Measurements from ENCODE around the gene EVI5L. TPM values are rescaled to one million over a fixed set of nuclear protein-coding genes. Genes with fewer than 3 reads are reported as not detected.

EVI5L gene
- total RNA-seq, 2 experiments from 2014 or later: 5.2 TPM

DNA sequence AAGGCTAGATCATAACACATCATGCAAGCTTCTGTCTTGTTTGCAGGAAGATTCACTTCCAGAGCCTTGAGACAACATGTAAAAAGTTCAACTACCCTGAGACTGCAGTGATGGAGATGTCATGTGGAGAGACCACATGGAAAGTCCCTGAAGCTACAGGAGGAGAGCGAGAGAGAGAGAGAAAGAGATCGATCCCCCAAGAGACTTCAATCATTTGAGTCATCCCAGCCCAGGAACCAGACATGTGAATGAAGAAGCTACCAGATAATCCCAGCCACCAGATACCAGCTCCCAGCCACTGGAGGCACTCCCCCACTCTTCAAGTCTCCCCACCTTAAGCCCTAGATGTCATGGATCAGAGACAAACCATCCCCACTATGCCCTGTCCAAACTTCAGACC lies 10.7 kb upstream of the EVI5L start:
- no peak for DNase-seq
- Mint-ChIP-seq H3K27ac (no peak overlapping the region), H3K9me3 (no peaks in the 10 kb centered on the region), H3K36me3 (ENCODE audit: low read depth) (no peaks in the 10 kb centered on the region), H3K4me3 (no peak overlapping the region), H3K27me3 (ENCODE audit: low read depth) (peaks cover 27% of the 10 kb centered on the region), H3K4me1 (ENCODE audit: low read depth) (peaks cover 15% of the 10 kb centered on the region)
- intact Hi-C loops (cut with micrococcal nuclease): loop anchor here (1.0 kb wide), 1 partner anchor 12 kb away; no protein-coding TSS in a partner anchor
- CTCF ChIA-PET: interaction anchor here (1.6 kb wide), 1 partner anchor 33 kb away, joined by 6 read pairs; no protein-coding TSS in a partner anchor

DNA sequence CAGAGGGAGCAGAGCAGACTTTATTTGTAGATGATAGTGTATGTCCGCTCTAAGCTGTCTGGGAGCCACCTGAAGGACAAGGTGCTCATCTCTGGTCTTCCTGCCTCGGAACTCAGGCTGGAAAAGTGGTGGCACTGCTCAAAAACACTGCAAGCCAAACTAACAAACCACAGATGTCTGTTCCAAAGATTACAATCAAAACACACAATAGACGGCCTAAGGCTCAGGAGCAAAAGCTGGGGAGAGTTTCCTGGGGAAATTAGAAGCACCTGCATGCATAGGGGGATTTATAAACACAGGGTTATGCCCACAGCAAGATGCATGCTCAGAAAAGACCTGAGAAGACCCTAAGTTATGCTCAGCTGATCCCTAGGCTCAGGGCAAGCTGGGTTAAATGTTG lies 9.4 kb upstream of the EVI5L start:
- intact Hi-C loops (cut with micrococcal nuclease): no loop called here
- Mint-ChIP-seq H3K4me3 (no peak overlapping the region), H3K27me3 (ENCODE audit: low read depth) (peaks cover 27% of the 10 kb centered on the region), H3K4me1 (ENCODE audit: low read depth) (peaks cover 6% of the 10 kb centered on the region), H3K9me3 (no peaks in the 10 kb centered on the region), H3K27ac (no peak overlapping the region), H3K36me3 (ENCODE audit: low read depth) (no peaks in the 10 kb centered on the region)
- CTCF ChIA-PET: interaction anchor here (0.7 kb wide), 1 partner anchor 21 kb away, joined by 4 read pairs; no protein-coding TSS in a partner anchor
- no peak for DNase-seq

DNA sequence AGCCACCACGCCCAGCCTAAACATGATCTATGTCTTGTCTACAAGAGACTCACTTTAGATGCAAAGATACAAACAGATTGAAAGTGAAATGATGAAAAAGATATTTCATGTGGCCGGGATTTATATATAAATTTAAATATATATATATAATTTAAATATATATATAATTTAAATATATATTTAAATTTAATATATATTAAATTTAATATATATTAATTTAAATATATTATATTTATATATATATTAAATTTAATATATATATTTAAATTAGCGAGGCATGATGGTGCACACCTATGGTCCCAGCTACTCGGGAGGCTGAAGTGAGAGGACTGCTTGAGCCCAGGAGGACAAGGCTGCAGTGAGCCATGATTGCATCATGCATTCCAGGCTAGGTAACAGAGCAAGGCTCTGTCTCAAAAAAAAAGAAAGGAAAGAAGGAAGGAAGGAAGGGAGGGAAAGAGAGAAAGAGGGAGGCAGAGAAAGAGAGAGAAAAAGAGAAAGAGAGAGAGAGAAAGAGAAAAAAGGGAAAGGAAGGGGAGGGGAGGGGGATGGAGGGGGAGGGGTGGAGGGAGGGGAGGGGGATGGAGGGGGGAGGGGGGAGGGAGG lies 7.0 kb upstream of the EVI5L start:
- no peak overlapping the region for H3K27ac Mint-ChIP-seq
- H3K27me3 Mint-ChIP-seq (ENCODE audit: low read depth): peaks cover 33% of the 10 kb centered on the region
- no peaks in the 10 kb centered on the region for H3K36me3 Mint-ChIP-seq (ENCODE audit: low read depth)
- no peak for DNase-seq
- intact Hi-C loops (cut with micrococcal nuclease): no loop called here
- H3K9me3 Mint-ChIP-seq: no peaks in the 10 kb centered on the region
- peaks cover 4% of the 10 kb centered on the region for H3K4me1 Mint-ChIP-seq (ENCODE audit: low read depth)
- no peak overlapping the region for H3K4me3 Mint-ChIP-seq
- CTCF ChIA-PET: no interaction called here

DNA sequence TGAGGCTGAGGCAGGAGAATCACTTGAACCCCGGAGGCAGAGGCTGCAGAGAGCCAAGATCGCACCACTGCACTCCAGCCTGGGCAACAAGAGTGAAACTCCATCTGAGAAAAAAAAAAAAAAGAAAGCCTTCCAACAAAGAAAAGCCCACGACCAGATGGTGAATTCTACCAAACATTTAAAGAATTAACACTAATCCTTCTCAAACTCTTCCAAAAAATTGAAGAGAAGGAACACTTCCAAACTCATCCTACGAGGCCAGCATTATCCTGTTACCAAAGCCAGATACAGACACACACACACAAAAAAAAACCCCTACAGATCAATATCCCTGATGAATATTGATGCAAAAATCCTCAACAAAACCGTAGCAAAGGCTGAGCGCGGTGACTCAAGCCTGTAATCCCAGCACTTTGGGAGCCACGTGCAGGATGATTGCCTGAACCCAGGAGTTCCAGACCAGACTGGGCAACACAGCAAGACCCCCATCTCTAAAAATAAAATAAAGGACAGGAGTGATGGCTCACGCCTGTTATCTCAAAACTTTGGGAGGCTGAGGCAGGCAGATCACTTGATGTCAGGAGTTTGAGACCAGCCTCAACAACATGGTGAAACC lies 6.2 kb upstream of the EVI5L start:
- H3K27ac Mint-ChIP-seq: no peak overlapping the region
- H3K27me3 Mint-ChIP-seq (ENCODE audit: low read depth): peaks cover 33% of the 10 kb centered on the region
- no peak overlapping the region for H3K4me3 Mint-ChIP-seq
- no peaks in the 10 kb centered on the region for H3K9me3 Mint-ChIP-seq
- no peaks in the 10 kb centered on the region for H3K36me3 Mint-ChIP-seq (ENCODE audit: low read depth)
- H3K4me1 Mint-ChIP-seq (ENCODE audit: low read depth): peaks cover 4% of the 10 kb centered on the region
- no peak for DNase-seq
- CTCF ChIA-PET: no interaction called here
- intact Hi-C loops (cut with micrococcal nuclease): no loop called here

DNA sequence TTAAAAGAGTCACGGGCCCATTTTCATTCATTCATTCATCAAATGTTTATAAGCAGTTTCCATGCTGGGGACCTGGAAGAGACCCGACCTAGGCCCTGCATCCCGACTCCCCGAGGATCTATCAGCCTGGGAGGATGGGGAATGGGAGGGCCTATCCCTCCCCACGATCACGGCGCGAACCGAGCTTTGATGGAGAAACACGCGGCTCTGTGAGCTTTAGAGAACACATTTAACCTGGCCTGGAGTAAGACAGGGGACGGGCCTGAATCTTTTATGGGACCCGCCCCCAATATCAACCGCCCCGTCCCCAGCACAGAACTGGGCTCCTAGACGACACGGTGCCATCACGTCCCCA lies 875 bp upstream of the EVI5L start:
- CTCF ChIA-PET: interaction anchor here (0.8 to 1.3 kb wide), 3 partner anchors 24 to 261 kb away, joined by 4 to 5 read pairs (median 4); no protein-coding TSS in a partner anchor
- no peak for DNase-seq
- intact Hi-C loops (cut with micrococcal nuclease): loop anchor here (1.0 kb wide), 6 partner anchors 22 to 221 kb away; partner anchors contain the start of genes MAP2K7, SNAPC2 and TIMM44
- peaks cover 6% of the 10 kb centered on the region for H3K27me3 Mint-ChIP-seq (ENCODE audit: low read depth)
- H3K27ac Mint-ChIP-seq: peak overlapping the region; percentile 68
- no peaks in the 10 kb centered on the region for H3K9me3 Mint-ChIP-seq
- no peaks in the 10 kb centered on the region for H3K36me3 Mint-ChIP-seq (ENCODE audit: low read depth)
- peaks cover 18% of the 10 kb centered on the region for H3K4me1 Mint-ChIP-seq (ENCODE audit: low read depth)
- H3K4me3 Mint-ChIP-seq: peak overlapping the region; percentile 84

DNA sequence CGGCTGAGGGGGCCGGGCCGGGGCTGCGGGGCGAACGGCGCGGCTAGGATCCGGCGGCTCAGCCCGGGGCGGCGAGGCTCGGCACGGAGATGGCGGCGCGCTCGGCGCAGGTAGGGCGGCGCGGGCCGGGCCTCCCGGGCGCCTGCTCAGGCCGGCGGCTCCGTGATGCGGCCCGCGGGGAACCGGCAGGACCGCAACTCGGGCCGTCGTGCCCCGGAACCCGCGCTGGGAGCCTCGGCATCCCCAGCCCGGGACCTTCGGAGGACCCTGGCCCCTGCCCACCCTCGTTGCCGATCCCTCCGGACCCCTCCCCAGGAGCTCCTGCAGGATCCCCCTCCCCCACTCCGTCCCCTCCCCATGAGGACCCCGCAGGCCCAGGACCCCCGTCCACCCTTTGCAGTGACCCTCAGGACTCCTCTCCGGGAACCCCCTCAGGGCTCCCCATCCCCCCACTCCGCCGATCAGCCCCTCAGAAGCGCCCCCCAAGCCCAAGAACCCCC lies 304 bp downstream of the EVI5L start:
- H3K27me3 Mint-ChIP-seq (ENCODE audit: low read depth): peaks cover 6% of the 10 kb centered on the region
- CTCF ChIA-PET: interaction anchor here (1.6 kb wide), 1 partner anchor 150 kb away, joined by 4 read pairs; the partner anchor contains the start of gene TRAPPC5
- H3K27ac Mint-ChIP-seq: no peak overlapping the region
- intact Hi-C loops (cut with micrococcal nuclease): no loop called here
- no peaks in the 10 kb centered on the region for H3K36me3 Mint-ChIP-seq (ENCODE audit: low read depth)
- no peaks in the 10 kb centered on the region for H3K9me3 Mint-ChIP-seq
- H3K4me3 Mint-ChIP-seq: peak overlapping the region; percentile 84
- DNase-seq: no peak
- peaks cover 18% of the 10 kb centered on the region for H3K4me1 Mint-ChIP-seq (ENCODE audit: low read depth)

DNA sequence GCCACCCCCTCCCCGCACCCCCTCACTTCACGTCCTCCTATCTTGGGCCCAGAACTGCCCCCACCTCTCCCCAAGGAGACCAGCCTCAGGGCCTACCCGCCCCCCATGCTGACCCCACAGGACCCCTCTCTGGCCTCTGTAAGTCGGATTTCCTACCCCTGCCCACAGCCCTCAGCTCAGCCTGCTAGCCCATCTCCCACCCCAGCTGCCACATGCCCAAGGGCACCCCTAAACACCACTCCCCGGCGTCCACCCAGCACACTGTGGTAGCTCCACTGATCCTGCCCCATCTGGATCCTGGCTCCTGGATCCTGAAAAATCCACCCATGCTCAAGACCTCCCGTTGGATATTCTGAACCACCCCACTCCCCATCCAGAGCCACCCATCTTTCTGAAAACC lies 805 bp downstream of the EVI5L start:
- Mint-ChIP-seq H3K27me3 (ENCODE audit: low read depth) (peaks cover 4% of the 10 kb centered on the region), H3K27ac (no peak overlapping the region), H3K9me3 (no peaks in the 10 kb centered on the region), H3K4me1 (ENCODE audit: low read depth) (peaks cover 18% of the 10 kb centered on the region), H3K36me3 (ENCODE audit: low read depth) (no peaks in the 10 kb centered on the region), H3K4me3 (peak overlapping the region; percentile 78)
- DNase-seq: no peak
- CTCF ChIA-PET: interaction anchor here (0.6 to 1.6 kb wide), 4 partner anchors 39 to 490 kb away, joined by 3 to 5 read pairs (median 4); partner anchors contain the start of gene TRAPPC5
- intact Hi-C loops (cut with micrococcal nuclease): no loop called here

DNA sequence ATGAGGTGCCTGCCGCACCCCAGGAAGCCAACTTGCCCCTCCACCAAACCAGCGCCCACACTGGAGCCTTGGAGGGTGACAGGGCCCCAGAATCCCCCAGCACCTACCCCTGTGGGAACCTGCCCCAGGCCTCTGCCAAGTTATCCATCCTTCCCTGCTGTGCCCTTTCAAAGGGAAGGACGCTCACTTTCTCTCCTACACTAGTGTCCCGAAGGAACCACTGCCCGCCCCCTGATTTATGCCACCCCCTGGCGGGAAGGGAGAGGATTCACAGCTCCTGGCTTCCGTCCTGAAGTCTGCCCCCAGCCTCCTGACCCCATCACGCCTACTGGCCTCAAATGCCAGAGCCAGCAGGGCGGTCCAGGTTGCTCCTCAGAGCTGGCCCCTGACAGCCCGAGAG lies 1.4 kb downstream of the EVI5L start:
- DNase-seq: no peak
- Mint-ChIP-seq H3K27ac (no peak overlapping the region), H3K36me3 (ENCODE audit: low read depth) (no peaks in the 10 kb centered on the region), H3K4me3 (peak overlapping the region; percentile 78), H3K27me3 (ENCODE audit: low read depth) (peaks cover 4% of the 10 kb centered on the region), H3K9me3 (no peaks in the 10 kb centered on the region), H3K4me1 (ENCODE audit: low read depth) (peaks cover 18% of the 10 kb centered on the region)
- intact Hi-C loops (cut with micrococcal nuclease): no loop called here
- CTCF ChIA-PET: interaction anchor here (0.6 to 1.6 kb wide), 5 partner anchors 38 to 490 kb away, joined by 3 to 5 read pairs (median 4); partner anchors contain the start of gene TRAPPC5

DNA sequence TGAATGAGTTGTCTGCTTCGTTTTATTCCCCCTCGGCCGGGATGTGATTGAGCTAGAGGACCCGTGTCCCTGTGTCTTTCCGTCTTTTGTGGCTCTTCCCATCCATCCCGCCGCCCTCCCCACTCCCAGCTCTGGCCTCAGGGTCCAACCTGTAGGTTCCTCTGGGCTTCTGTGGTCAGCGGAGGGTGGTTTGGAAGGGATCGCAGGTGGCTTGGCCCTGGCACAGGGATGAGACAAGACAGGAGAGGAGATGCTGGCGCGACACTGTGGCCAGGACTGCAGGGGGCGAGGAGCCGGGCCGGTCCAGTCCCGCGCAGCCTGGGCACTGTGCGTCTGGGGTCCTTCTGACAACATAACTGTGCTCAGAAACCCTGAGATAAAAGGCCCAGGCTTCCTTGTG lies 2.0 kb downstream of the EVI5L start:
- Mint-ChIP-seq H3K9me3 (no peaks in the 10 kb centered on the region), H3K4me1 (ENCODE audit: low read depth) (peaks cover 18% of the 10 kb centered on the region), H3K36me3 (ENCODE audit: low read depth) (no peaks in the 10 kb centered on the region), H3K27ac (no peak overlapping the region), H3K27me3 (ENCODE audit: low read depth) (peaks cover 4% of the 10 kb centered on the region), H3K4me3 (no peak overlapping the region)
- DNase-seq: no peak
- CTCF ChIA-PET: interaction anchor here (0.7 to 1.6 kb wide), 5 partner anchors 20 to 268 kb away, joined by 3 to 5 read pairs (median 4); partner anchors contain the start of gene TRAPPC5
- intact Hi-C loops (cut with micrococcal nuclease): no loop called here

DNA sequence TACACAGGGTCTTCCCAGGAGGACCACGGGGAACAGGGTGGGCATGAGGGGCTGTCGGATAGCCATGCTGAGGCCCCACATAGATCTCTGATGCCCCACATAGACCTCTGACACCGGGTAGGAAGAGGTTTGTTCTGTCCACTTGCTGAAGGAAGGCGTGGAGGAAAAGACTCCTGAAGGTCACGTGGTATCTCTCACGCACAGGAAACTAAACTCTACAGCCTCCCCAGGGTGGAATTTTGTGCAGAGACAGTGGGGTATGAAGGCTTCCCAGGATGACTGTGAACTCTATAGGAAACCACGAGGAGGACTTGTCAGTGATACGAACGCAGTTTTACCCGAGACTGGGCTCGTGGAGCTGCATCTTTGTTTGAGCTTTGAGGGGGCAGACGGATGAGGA lies 2.8 kb downstream of the EVI5L start:
- CTCF ChIA-PET: interaction anchor here (0.7 to 1.1 kb wide), 2 partner anchors 19 to 269 kb away, joined by 3 read pairs; no protein-coding TSS in a partner anchor
- no peaks in the 10 kb centered on the region for H3K36me3 Mint-ChIP-seq (ENCODE audit: low read depth)
- intact Hi-C loops (cut with micrococcal nuclease): no loop called here
- H3K4me1 Mint-ChIP-seq (ENCODE audit: low read depth): peaks cover 18% of the 10 kb centered on the region
- DNase-seq: no peak
- H3K4me3 Mint-ChIP-seq: no peak overlapping the region
- no peaks in the 10 kb centered on the region for H3K9me3 Mint-ChIP-seq
- H3K27ac Mint-ChIP-seq: no peak overlapping the region
- H3K27me3 Mint-ChIP-seq (ENCODE audit: low read depth): peaks cover 2% of the 10 kb centered on the region

DNA sequence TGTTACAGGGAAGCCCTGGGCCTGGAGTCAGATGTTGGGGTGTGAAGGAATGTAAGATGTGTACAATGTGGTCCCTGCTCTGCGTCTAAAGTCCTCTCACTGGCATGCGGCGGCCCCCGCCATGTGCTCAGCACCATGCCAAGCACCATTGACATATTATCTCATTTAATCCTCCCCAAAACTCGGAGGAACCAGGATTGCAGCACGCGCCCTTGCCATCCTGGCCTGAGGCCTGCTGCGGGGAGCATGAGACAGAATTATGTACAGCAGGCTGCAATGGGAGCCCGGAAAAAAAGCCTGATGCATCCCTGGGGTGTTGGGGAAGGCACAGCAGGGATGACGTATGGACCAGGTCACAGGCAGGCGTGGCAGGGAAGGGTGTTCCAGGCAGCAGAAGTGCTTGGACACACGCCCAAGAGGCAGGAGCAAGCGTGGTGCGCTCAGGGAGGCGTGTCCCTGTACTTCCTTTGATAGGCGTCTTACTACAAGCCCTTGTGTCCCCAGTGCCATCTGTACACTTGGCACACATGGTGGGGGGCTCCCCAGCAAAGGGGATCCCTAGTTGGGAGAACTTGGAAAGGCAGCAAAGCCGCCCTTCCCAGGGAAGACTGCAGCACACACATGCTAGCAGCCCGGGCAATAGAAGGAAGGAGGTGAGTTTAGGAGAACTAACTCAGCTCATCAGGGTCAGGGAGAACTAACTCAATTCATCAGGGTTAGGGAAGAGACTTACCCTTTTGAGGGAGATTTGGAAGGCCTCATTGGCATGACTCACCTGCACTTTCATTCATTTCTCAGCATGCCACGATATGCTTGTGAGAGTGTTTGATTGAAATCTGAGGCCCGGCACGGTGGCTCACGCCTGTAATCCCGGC lies 3.4 kb downstream of the EVI5L start:
- intact Hi-C loops (cut with micrococcal nuclease): no loop called here
- peaks cover 18% of the 10 kb centered on the region for H3K4me1 Mint-ChIP-seq (ENCODE audit: low read depth)
- H3K27ac Mint-ChIP-seq: no peak overlapping the region
- H3K9me3 Mint-ChIP-seq: no peaks in the 10 kb centered on the region
- CTCF ChIA-PET: interaction anchor here (1.1 kb wide), 1 partner anchor 19 kb away, joined by 3 read pairs; no protein-coding TSS in a partner anchor
- H3K36me3 Mint-ChIP-seq (ENCODE audit: low read depth): no peaks in the 10 kb centered on the region
- H3K27me3 Mint-ChIP-seq (ENCODE audit: low read depth): no peaks in the 10 kb centered on the region
- no peak overlapping the region for H3K4me3 Mint-ChIP-seq
- no peak for DNase-seq

DNA sequence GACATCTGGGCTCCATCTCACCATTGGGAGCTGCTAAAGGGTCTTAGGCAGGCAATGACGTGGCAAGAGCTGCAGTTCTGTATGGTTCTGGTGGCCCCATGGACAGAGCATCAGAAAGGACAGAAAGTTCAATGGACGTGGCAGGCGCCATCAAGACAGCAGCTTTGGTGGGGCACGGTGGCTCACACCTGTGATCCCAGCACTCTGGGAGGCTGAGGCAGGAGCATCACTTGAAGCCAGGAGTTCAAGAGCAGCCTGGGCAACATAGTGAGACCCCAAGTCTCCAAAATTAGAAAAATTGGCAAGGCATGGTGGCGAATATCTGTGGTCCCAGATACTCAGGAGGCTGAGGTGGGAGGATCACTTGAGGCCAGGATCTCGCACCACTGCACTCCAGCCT lies 9.5 kb downstream of the EVI5L start:
- H3K4me1 Mint-ChIP-seq (ENCODE audit: low read depth): no peaks in the 10 kb centered on the region
- intact Hi-C loops (cut with micrococcal nuclease): no loop called here
- no peak overlapping the region for H3K27ac Mint-ChIP-seq
- H3K27me3 Mint-ChIP-seq (ENCODE audit: low read depth): no peaks in the 10 kb centered on the region
- CTCF ChIA-PET: no interaction called here
- no peaks in the 10 kb centered on the region for H3K9me3 Mint-ChIP-seq
- H3K36me3 Mint-ChIP-seq (ENCODE audit: low read depth): no peaks in the 10 kb centered on the region
- DNase-seq: no peak
- no peak overlapping the region for H3K4me3 Mint-ChIP-seq
